GM04503 (cell line): Measurements from ENCODE around the gene PDCD1.
"Not testable (repeated sequence)": the region's sequence is repeated elsewhere in the genome, so short reads cannot be mapped to it uniquely, and the experiment has no call there.

Experiments used
- DNase-seq: peaks from one replicate; pipeline ENCODE4 v3.0.0-alpha.2; 2012; ENCODE audit warnings: low read depth

PDCD1 gene

DNA sequence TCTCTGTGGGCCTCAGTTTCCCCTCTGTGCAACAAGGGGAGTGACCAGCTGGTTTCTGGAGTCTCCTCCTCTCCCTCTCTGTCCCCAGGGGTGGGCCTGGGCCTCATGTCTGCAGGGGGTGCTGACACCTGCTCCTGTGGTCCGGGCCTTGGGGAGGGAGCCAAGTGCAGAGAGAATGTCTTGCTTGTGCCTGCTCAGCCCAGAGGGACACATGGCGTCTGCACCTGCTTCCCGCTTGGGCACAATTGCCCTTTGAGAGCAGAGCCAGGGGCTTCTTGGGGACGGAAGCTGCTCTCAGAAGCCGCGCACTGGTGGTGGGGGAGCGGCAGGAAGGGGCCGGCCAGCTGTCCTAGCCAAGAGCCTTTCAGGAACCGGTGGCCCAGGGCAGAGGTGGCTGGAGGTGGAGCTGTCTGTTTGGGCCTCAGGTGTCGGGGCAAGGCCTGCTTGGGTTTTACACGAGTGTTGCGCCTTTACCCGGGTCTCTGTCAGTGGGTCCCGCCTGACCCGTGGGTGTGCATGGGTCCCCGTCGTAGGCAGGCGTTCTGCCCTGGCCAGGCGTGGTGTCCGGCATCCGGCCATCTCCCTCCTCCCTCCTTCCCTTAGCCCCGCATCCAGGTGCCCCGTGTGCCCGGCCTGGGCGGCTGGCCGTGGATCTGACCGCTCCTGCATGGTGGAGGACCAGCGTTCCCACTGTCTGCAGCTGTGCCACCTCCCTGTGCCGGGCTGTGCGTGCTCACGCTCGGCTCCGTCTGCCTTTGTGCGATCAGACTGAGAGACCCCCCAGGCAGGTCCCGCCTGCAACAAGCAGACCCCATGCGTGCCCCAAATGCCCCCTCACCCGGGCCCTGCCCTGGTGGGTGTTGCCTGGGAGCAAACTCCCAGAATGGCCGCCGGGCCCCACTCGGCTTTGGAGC lies 45.7 kb downstream of the PDCD1 start:
- no peak for DNase-seq

DNA sequence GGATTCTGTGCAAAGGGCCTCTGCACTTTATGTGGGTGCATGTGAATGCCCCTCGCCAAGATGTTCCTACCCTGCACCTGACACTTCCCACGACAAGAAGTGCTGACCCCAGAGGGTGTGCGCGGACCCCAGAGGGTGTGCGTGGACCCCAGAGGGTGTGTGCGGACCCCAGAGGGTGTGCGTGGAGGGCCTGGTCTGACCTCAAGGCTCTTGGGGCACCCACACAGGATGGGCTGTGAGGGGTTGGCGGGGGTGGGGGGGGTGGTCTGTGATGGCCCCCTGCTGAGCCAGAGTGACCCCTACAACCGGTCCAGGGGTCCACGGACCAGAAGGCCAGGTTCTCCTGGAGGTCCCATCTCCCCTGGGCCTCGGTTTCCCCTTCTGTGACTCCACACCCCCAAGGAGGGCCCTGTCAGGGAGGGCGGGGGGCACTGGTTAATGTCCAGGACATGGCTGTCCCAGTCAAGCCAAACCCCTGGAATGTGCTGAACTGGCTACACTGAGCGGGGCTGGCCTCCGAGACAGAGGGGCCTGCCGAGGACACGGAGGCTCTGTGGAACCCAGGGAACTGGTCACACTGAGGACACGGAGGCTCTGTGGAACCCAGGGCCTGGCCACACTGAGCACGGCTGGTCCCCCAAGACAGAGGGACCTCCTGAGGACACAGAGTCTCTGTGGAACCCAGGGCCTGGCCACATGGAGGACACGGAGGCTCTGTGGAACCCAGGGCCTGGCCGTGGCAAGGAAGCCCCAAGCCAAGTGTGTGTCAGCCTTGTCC lies 46.6 kb downstream of the PDCD1 start:
- no peak for DNase-seq

DNA sequence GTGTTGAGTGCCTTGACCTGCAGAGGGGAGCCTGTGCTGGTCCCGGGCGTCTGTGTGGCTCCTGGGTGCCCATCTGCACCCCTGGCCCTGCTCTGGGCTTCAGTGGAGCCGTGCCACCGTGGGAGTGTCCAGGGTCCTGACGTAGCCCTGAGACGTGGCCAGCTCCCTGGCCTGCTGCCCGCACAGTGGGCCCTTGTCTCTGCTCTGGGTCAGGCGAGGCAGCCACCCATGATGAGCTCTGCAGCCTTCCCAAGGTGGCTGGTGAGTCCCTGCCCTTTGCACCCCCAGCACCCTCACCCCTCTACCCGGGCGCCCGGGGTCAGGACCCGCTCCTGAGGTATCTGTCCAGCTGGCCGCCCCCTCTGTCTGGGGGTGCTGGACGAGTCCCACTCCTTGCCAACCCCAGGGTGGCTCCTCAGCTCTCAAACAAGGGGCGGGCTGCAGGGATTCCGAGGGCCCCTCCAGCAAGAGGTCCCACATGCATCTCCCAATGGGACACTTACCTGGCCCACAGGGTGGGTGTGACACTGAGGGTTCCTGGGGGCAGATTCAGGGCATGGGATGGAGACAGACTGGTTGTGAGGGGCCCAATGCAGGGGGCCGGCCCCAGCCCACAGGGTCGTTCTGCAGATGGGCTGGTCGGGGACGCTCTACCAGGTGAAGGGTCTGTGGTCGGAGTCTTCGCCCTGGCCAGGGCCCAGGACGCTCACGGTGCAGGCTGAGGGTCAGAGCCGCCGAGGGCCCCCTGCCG lies 47.3 kb downstream of the PDCD1 start:
- no peak for DNase-seq

DNA sequence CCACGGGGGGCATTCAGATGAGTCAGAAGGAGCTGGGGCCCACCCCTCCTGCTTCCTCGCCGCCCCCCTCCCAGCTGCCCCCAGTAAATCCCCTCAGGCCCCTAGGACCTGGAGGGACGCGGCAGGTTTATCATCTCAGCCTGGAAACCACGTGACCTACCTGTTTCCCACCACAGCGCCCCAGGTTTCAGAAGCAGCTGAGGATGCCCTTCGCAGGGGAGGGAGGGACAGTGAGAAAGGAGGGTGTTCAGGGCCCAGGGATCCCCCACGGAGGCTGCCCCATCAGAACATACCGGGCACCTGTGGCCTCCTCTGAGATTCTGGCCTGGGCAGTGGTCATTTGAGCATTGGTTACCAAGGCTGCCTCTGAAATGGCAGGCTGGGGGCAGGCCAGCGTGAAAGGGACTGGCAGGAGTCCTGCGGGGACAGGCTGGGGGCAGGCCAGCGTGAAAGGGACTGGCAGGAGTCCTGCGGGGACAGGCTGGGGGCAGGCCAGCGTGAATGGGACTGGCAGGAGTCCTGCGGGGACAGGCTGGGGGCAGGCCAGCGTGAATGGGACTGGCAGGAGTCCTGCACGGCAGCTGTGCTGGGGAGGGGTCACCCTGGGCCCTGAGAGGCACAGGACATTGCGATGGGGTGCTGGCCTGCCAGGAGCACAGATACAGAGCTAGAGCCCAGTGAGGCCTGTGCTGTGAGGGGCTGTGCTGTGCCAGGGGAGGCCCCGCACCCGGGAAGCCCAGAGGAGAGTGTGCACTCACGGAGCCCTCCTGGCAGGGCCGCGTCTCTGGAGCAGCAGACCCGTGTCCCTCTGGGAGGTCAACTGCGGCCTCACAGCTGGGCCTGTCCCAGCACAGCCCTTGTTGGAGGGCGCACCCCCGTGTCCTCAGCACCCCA lies 48.1 kb downstream of the PDCD1 start:
- no peak for DNase-seq

DNA sequence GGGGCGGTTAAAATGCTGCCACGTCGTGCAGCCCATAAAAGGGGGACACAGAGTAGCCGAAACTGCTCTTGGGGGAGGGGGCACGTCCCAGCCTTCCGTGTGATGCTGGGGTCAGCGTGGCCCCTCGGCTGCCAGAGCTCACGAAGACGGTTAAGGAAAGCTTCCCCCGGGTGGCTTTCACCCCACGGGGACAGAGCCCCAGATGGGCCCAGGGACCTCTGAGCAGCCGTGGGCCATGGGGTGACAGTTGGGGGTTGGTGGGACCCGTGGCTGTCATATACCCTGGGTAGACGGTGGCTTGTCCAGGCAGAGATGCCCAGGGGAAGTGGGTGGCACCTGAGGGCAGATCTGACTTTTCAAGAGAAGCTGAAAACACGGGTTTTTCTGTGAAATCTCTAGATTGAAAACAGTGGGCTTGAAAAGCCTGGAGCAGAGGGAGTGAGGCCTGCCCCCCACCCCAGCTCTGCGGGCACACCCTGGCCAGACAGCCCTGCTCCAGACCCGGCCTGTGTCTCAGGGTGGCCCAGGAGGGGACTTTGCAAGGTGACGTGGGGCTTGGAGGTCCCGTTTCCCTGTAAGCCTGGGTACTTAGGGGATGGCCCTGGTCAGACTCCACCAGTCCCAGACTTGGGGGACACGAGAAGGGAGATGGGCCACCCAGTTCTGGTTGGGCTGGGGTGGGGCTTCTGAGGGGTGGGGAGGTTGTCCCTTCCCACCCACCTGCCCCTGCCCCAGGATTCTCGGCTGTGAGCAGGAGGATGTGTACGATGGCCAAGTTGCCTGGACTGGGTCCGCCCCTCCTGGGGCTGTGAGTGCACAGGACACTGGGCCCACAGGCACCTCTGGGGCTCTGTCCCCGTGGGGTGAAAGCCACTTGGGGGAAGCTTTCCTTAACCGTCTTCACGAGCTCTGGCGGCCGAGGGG lies 49.0 kb downstream of the PDCD1 start:
- no peak for DNase-seq

DNA sequence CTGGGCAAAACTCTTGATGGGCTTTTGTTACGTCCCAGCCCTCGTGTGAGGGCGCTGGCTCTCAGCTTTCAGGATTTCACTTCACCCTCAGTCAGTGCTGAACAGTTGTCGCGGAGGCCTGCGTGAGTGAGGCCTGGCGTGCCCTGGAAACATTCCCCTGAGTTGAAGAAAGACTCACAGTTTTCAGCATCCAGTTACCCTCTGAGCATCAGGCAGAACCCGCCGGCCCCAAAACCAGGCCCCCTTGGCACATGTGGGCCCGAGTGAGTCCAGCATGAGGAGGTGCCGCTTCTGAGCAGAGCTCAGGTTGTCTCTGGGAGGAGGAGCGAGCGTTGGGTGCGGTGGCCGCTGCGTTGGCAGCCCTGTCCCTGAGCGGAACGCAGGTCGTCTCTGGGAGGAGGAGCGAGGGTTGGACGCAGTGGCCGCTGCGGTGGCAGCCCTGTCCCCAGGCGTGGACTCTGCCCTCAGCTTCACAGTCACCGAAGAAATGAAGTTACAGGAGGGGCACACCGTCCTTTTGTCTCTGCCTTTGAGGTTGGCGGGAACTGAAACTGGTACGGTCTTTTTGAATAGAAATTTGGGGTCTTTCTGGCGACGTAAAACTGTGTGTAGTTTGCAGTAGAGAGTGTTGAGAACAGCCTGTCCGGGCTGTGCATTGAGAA lies 49.8 kb downstream of the PDCD1 start, which contains the start of gene NEU4:
Gene NEU4, plus strand, starts transcription at position 473 of the 662 bp plus-strand sequence. CDS start 5,292 bp downstream, outside the sequence.
- no peak for DNase-seq

DNA sequence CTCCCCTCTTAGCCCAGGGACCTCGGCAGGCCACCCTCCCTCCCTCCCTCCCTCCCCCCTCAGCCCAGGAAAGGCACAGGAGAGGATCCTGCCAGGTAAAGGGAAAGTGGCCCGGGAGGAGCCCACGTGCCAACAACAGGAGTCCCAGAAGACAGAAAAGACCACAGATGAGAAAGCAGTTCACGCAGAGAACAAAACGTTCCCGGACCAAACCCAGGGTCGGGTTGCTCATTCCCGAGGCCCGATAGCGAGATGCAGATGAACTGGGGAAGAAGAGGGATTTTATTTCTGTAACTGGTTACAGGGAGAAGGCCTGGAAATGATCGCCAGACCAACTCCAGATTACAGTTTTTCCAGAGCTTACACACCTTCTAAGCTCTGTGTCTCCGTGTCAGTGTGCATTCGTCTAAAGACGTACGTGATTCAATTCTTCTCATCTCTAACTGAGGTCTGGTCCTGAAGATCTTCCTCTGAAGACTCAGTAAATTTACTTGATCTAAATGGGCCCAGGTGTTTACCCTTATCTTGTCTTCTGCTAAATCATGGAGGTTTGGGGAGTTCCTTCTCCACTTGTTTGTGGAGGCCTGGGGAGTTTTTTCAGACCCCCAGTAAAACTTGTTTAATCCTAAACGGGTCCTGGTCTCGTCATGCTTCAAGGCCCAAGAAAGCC lies 50.5 kb downstream of the PDCD1 start:
- no peak for DNase-seq

DNA sequence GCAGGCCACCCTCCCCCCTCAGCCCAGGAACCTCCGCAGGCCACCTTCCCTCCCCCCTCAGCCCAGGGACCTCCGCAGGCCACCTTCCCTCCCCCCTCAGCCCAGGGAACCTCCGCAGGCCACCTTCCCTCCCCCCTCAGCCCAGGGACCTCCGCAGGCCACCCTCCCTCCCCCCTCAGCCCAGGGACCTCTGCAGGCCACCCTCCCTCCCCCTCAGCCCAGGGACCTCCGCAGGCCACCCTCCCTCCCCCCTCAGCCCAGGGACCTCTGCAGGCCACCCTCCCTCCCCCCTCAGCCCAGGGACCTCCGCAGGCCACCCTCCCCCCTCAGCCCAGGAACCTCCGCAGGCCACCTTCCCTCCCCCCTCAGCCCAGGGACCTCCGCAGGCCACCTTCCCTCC lies 52.5 kb downstream of the PDCD1 start:
- not testable (repeated sequence) for DNase-seq

DNA sequence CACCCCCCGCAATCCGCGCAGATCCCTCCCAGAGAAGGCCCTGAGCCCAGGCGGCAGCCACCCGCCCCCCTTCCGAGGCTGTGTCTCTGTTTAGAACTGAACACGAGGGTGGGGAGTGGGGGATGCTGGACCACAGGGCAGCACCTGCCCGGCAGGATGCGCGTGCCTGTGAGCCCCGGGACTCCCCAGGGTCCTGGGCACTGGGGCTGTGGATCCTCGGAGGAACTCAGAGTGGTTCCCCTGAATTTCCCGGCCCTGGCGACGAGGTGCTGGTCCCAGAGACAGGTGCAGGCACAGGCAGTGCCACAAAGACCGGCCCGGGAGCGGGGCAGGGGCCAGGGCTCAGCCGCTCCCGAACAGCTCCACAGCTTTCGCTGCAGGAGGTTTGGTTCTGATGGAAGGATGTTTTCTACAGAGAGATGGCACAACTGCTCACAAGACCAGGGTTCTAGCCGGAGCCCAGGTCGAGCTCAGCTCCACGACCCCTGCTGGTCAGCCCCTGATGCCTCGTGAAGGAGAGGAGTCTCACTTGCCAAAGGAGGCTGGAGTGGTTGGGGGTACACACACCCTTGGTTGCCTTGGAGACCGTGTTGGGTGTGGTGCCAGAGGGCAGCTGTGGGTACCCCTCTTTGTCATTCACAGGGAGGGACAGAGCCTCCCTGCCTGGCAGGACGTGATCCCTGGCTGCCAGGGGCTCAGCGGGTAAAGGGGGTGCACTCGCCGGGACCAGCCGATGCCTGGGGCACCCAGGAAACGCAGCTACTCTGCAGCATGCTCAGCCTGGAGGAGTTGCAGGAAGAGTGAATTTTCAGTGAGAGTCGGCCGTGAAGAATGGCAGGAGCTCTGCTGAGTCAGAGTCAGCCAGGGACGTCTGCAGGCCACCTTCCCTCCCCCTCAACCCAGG lies 54.1 kb downstream of the PDCD1 start:
- DNase-seq, result no peak

DNA sequence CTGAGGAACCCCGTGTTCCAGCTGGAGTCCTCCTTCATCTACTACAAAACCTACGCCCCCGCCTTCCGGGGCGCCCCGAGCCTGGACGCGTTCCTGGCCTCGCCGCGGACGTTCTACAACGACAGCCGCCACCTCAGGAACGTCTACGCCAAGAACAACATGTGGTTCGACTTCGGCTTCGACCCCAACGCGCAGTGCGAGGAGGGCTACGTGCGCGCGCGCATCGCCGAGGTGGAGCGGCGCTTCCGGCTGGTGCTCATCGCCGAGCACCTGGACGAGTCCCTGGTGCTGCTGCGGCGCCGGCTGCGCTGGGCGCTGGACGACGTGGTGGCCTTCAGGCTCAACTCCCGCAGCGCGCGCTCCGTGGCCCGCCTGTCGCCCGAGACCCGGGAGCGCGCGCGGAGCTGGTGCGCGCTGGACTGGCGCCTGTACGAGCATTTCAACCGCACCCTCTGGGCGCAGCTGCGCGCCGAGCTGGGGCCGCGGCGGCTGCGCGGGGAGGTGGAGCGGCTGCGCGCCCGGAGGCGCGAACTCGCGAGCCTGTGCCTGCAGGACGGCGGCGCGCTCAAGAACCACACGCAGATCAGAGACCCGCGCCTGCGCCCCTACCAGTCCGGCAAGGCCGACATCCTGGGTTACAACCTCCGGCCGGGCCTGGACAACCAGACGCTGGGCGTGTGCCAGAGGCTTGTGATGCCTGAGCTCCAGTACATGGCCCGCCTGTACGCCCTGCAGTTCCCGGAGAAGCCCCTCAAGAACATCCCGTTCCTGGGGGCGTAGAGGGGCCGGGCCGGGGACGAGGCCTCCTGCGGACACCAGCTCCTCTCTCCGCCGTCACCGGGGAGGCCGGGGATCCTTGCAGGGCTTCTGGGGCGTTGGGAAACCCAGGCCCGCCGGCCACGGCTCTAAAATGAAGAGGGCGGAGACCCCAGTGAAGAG lies 55.0 kb downstream of the PDCD1 start:
- no peak for DNase-seq

DNA sequence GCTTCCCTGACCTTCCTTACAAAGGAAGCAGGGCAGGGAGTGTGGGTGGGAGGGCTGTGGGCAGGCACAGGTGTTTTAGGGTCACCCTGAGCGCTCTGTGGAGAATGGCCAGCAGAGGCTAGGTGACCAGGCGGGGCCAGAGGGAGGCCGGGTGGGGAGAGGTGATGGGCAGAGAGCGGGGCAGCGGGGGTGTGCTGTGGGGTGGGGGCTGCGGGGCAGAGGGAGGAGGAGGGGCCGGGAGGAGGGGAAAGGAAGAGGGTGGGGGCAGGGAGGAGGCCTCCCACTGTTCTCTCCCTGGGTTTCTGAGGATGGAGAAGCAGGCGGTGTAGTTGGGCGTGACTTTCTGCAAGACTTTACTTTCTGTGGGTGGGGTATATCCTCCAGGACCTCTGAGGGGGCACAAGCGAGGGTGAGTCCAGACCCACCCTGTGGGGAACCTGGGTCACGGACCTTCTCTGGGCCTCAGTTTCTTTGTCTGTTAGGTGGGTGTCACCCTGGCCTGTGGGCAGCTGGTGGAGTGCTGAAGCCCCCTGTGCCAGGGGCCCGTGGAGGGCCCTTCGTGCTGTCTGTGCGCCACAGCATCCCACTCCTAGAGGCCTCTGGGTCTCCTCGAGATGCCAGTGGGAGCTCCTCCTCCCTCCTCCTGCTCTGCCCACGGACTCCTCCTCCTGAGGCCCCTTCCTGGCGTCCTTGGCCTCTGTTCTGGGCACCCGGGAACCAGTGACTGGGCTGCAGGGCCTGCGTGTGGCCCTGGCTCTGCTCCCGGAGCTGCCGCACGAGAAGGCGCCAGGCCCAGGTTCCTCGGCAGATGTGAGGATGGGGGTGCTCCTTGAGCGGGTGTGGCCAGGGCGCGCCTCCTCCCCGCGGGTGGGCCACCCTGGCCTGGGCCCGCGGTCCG lies 56.0 kb downstream of the PDCD1 start:
- DNase-seq, result no peak

DNA sequence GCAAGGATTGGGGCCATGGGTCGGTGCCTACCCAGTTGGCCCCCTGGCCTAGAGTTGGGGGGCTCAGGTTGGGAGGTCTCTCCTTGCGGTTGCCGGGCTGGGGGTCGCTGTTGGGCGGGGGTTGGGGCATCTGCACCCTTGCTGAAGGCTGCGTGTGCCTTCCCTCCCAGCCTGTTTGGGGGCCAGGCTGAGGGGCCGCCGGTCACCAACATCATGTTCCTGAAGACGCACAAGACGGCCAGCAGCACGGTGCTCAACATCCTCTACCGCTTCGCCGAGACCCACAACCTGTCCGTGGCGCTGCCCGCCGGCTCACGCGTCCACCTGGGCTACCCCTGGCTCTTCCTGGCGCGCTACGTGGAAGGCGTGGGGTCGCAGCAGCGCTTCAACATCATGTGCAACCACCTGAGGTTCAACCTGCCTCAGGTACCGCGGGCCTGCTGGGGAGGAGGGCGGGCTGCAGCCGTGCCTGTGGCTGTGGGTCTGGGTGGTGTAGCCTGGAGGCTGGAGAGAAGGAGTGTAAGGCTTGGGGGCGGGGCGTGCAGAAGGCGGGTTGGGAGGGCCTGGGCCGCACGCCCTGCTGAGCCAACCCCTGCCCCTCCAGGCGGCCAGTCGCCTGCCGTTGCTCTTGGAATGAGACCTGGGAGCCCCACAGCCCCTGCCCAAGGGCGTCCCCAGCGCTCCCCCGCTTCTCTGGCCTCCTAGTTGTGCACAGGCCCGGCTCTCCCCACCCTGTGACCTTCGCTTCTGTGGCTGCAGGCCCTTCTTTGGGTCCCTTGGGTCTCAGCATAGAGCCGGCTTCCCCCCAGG lies 56.9 kb downstream of the PDCD1 start:
- DNase-seq, result no peak

DNA sequence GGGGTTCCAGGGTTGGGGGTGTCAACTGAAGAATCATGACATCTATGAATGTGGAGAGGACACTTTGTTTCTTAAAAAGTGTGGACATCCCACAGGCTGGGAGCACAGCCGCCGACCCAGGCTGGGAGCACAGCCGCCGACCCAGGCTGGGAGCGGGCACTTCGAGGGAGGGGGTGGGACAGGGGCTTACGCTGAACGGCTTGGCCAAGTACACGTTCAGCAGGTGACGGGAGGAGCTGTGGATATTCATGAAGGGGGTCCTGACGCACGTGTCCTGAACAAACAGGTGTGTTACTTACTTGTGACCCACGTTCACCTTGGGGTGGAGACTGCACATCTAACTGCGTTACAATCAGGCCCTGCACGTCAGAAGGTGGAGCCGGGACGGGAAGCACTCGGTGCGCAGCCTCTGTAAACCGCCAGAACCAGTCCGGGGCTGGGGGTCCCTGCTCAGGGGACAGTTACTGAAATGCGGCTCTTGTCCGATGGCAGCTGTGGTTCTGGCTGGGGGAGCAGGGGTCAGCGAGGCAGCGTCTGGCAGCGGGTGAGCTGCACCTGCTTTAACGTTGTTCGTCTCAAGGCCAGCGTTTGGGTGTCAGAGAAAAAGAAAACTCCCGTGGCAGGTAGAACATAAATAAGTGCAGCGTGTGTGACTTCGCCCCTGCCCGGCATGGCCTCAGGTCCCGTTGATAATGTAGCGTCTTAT lies 58.3 kb downstream of the PDCD1 start:
- DNase-seq, result not testable (repeated sequence)
